B cell (primary cell): ENCODE results near the gene ZMYND8.

ENCODE experiments used
- EZH2 ChIP-seq: IDR thresholded peaks from 2 replicates; pipeline ENCODE4 v1.6.1; 2012; ENCODE audit warnings: borderline replicate concordance, low read depth, mild to moderate bottlenecking, moderate library complexity, low read length; ENCODE audit not compliant: insufficient read depth, poor library complexity, severe bottlenecking
- TF ChIP-seq, protein P1 (sequence below): fragments of 200-600 bp; IDR thresholded peaks from one replicate; pipeline ENCODE4 v1.8.0; 2022; ENCODE audit warnings: antibody characterized with exemption, mild to moderate bottlenecking

- TF ChIP-seq, protein P1, sequence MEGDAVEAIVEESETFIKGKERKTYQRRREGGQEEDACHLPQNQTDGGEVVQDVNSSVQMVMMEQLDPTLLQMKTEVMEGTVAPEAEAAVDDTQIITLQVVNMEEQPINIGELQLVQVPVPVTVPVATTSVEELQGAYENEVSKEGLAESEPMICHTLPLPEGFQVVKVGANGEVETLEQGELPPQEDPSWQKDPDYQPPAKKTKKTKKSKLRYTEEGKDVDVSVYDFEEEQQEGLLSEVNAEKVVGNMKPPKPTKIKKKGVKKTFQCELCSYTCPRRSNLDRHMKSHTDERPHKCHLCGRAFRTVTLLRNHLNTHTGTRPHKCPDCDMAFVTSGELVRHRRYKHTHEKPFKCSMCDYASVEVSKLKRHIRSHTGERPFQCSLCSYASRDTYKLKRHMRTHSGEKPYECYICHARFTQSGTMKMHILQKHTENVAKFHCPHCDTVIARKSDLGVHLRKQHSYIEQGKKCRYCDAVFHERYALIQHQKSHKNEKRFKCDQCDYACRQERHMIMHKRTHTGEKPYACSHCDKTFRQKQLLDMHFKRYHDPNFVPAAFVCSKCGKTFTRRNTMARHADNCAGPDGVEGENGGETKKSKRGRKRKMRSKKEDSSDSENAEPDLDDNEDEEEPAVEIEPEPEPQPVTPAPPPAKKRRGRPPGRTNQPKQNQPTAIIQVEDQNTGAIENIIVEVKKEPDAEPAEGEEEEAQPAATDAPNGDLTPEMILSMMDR, result no peak
- no peak for TF ChIP-seq EZH2
Measured at GRCh38 chr20:47346172-47346571, 10.3 kb downstream of the ZMYND8 start.
